Measurements from ENCODE around the gene TRPM3. TPM values are rescaled to one million over a fixed set of nuclear protein-coding genes. Genes with fewer than 3 reads are reported as not detected.

TRPM3 gene
- total RNA-seq, 4 donors from 2014 or later: 5.2 to 8.1 (median 7.3) TPM

GRCh38 chr9:70856411-70856810 is 265.0 kb downstream of the TRPM3 start:
- Histone ChIP-seq H3K4me3 (no peak overlapping the region), H3K9me3 (no peaks in the 10 kb centered on the region), H3K4me1 (no peaks in the 10 kb centered on the region), H3K27me3 (no peaks in the 10 kb centered on the region), H3K36me3 (peaks cover 0 to 6% (median 0%) of the 10 kb centered on the region in 3 donors), H3K27ac (no peak overlapping the region)
- DNase-seq (ENCODE audit: low spot score in 2 of 2): no peak
- TF ChIP-seq POLR2A (IDR thresholded peaks at IDR 0.05): no peak
- TF ChIP-seq CTCF (IDR thresholded peaks at IDR 0.05): no peak
- no peak for TF ChIP-seq EP300 (IDR thresholded peaks at IDR 0.05)
- WGBS, 2 donors: 66 to 73% methylated on average over 2 of the region's 2 CpGs

DNA sequence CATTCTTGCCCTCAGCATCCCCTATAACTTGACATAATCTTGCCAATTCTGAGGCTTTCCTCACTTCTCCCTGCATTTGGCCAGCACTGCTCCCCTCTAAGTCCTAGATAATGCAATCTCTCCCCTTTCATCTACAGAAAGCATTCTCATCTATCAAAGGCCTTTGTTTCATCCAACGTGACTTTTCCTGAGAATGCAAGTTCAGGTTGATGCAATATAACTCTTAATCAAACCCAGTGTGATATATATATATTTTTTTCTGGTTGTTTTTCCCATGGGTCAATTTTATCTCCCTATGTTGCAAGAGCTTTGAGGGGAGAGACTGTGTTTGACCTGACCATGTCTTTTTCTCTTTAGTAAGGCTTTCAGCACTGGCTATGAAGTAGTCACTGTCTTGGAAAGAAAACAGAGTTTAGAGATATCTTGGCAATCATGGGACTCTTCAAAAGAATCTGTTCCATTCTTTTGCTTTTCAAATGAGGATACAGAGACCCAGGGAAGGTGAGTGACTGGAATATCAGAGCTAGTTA is 268.6 kb downstream of the TRPM3 start:
- Histone ChIP-seq H3K27me3 (no peaks in the 10 kb centered on the region), H3K4me1 (no peaks in the 10 kb centered on the region), H3K27ac (no peak overlapping the region), H3K36me3 (peaks cover 0 to under 1% (median 0%) of the 10 kb centered on the region in 3 donors), H3K4me3 (no peak overlapping the region), H3K9me3 (peaks cover 0 to 3% (median 0%) of the 10 kb centered on the region in 4 donors)
- DNase-seq (ENCODE audit: low spot score in 2 of 2): no peak
- TF ChIP-seq CTCF (IDR thresholded peaks at IDR 0.05) (no peak), EP300 (IDR thresholded peaks at IDR 0.05) (no peak), POLR2A (IDR thresholded peaks at IDR 0.05) (no peak)
- 51 to 54% methylated on average over 1 of the region's 1 CpG for whole genome bisulfite sequencing, 2 donors

- no peak for DNase-seq (ENCODE audit: low spot score in 2 of 2)
- Histone ChIP-seq H3K36me3 (peaks cover 0 to 28% (median 0%) of the 10 kb centered on the region in 3 donors), H3K4me1 (no peaks in the 10 kb centered on the region), H3K9me3 (no peaks in the 10 kb centered on the region), H3K27me3 (no peaks in the 10 kb centered on the region), H3K4me3 (no peak overlapping the region), H3K27ac (no peak overlapping the region)
- 82 to 87% methylated on average over 2 of the region's 2 CpGs for WGBS, 2 donors
- TF ChIP-seq CTCF (IDR thresholded peaks at IDR 0.05) (no peak), POLR2A (IDR thresholded peaks at IDR 0.05) (no peak), EP300 (IDR thresholded peaks at IDR 0.05) (no peak)
Measured at GRCh38 chr9:70840266-70840665, 281.2 kb downstream of the TRPM3 start.

DNA sequence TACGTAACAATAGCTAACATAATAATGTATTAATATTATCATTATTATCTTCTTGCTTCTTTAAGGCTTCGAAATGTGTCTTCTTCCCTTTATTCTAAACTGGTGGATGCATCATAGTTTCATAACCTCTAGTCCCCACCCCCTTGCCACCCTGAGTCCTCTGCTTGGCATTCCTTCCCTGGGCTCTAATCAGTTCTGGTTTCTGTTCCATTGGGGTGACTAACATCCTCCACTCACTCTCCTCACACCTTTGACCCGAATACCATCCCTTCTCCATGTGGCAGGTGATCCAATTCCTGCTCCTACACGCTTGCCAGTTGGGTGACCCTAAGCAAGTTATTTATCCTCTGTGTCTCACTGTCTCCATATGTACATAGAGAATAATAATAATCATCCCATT is 286.1 kb downstream of the TRPM3 start:
- H3K36me3 ChIP-seq: peaks cover 0 to 9% (median 0%) of the 10 kb centered on the region in 3 donors
- TF ChIP-seq CTCF (IDR thresholded peaks at IDR 0.05) (no peak), EP300 (IDR thresholded peaks at IDR 0.05) (no peak)
- H3K9me3 ChIP-seq: no peaks in the 10 kb centered on the region
- no peak for DNase-seq (ENCODE audit: low spot score in 2 of 2)
- WGBS, 2 donors: 90 to 91% methylated on average over 4 of the region's 4 CpGs
- no peaks in the 10 kb centered on the region for H3K27me3 ChIP-seq
- H3K4me1 ChIP-seq: peaks cover 0 to 17% (median 0%) of the 10 kb centered on the region in 4 donors
- no peak overlapping the region for H3K4me3 ChIP-seq
- no peak overlapping the region for H3K27ac ChIP-seq

DNA sequence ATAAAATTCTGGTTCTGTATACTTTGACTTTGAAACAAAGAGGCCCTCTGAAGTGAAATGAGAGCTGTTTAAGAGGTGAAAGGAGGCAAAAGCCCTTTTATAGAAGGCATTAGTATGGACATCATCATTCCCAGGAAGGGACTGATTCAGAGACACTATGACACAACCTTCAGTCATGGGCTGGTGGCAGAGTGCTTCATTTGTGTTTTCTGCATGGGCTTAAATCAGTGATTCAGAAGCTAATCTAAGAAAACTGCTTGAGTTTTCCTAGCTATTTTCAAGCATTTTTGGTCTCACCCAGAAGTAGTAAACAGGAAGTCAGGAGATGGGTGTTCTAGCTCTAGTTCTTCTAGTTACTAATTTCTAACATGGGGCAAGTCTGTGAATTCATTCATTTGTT is 288.9 kb downstream of the TRPM3 start:
- Histone ChIP-seq H3K9me3 (no peaks in the 10 kb centered on the region), H3K27me3 (no peaks in the 10 kb centered on the region), H3K27ac (peak overlapping the region in 2 of 4 donors; percentile 9 to 73), H3K36me3 (no peaks in the 10 kb centered on the region), H3K4me1 (peaks cover 0 to 22% (median 0%) of the 10 kb centered on the region in 4 donors), H3K4me3 (no peak overlapping the region)
- no peak for DNase-seq (ENCODE audit: low spot score in 2 of 2)
- TF ChIP-seq CTCF (IDR thresholded peaks at IDR 0.05) (no peak), EP300 (IDR thresholded peaks at IDR 0.05) (no peak), POLR2A (IDR thresholded peaks at IDR 0.05) (no peak)
